ENCODE measurements around the gene OXCT2.
"Not testable (repeated sequence)": the region's sequence is repeated elsewhere in the genome, so short reads cannot be mapped to it uniquely, and the experiment has no call there.

Gene OXCT2

DNA sequence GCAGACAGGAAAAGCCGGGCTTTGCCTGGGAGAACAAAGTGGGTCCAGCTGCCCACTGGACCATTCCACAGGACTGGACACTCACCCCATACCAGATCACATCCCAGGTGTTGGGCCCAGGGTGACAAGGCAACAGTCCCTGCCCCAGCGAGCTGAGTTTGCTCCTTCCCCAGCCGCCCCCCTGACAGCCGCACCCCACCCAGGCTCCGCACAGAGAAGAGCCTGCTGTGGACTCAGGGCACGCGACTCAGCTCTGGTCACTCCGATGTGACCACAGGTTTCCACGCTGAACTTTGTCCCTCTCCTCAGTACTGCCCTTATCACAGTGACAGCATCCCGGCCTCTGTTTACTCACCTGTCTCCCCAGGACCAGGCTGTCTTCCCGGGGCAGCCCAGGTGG is 16.3 kb upstream of the OXCT2 start:
- DNase-seq (ENCODE audit: low spot score), result no peak

- not testable (repeated sequence) for DNase-seq (ENCODE audit: low spot score)
Observed at GRCh38 chr1:39787108-39787375, 15.9 kb upstream of the OXCT2 start.

GRCh38 chr1:39786303-39787107 is 15.4 kb upstream of the OXCT2 start:
- not testable (repeated sequence) for DNase-seq (ENCODE audit: low spot score)

GRCh38 chr1:39782685-39783084 is 11.5 kb upstream of the OXCT2 start:
- DNase-seq (ENCODE audit: low spot score), result not testable (repeated sequence)

DNA sequence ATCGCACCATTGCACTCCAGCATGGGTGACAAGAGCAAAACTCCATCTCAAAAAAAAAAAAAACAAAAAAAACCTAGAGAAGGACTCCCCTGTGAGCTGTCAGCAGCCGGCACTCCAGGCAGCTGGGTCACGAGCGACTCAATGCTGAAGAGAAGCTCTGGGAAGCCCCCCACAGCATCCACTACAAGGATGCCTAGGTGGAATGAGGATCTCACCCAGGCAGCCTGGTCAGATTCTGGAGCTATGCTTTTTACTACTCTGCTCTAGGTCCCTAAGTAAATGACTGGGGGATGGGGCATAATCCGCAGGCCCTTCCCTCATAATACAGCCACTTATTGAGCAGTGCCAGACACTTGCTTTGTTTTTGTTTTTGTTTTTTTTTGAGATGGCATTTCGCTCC is 11.0 kb upstream of the OXCT2 start:
- DNase-seq (ENCODE audit: low spot score), result no peak

DNA sequence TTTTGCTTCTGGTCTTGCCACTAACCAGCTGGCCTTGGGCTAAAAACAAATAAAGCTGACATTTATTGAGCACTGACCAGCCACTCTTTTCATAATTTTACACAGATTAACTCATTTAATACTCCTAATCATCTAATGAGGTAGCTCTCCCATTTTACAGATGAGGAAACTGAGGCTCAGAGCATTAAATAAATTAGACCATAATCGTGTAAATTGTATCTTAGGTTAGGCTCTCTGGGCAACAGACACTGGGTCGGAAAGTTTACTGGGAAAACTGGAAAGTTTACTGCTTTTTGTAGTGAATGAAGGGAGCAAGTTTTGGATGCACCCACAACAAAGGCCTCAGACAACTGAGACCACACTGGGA is 10.2 kb upstream of the OXCT2 start:
- DNase-seq (ENCODE audit: low spot score), result no peak

- no peak for DNase-seq (ENCODE audit: low spot score)
Observed at GRCh38 chr1:39779821-39780220, 8.7 kb upstream of the OXCT2 start.

DNA sequence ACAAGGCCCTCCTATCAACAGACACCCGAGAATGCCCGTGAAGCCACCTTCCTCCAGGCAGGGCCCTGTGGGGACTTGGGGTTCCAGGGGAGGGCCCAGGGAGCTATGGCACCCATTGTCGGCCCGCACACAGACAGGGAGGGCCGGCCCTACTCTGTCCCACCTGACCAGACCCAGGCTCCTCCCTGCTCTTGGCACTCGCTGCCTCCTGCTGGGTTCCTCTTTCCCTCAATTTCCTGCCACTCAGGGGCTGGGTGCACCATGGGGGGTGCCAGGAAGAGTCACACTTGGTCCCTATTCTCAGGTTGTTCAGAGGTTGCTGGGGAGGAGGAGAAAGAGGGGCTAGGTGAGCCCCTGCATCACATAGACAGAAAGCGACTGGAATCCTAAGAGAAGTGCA is 8.0 kb upstream of the OXCT2 start:
- no peak for DNase-seq (ENCODE audit: low spot score)

- DNase-seq (ENCODE audit: low spot score), result not testable (repeated sequence)
Observed at GRCh38 chr1:39778463-39779099, 7.4 kb upstream of the OXCT2 start.

- not testable (repeated sequence) for DNase-seq (ENCODE audit: low spot score)
Observed at GRCh38 chr1:39777896-39778295, 6.7 kb upstream of the OXCT2 start.

- DNase-seq (ENCODE audit: low spot score), result no peak
Observed at GRCh38 chr1:39777306-39777705, 6.2 kb upstream of the OXCT2 start.

- no peak for DNase-seq (ENCODE audit: low spot score)
Observed at GRCh38 chr1:39776886-39777285, 5.7 kb upstream of the OXCT2 start.

DNA sequence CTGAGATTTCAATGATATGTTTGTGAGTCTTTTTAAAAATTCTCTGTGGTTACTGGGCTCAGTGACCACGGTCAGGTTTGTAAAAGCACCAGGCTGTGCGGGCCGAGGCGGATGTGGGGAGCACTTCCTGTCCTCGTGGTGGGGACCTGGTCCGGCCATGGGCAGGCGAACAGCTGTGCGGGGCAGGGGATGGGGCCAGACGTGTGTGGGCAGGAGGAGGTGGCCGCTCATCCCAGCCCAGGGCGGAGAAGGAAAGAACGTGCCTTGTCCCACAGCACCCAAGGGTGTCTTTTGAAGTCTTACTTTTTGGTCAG is 5.2 kb upstream of the OXCT2 start:
- no peak for DNase-seq (ENCODE audit: low spot score)

GRCh38 chr1:39775676-39776399 is 4.7 kb upstream of the OXCT2 start:
- DNase-seq (ENCODE audit: low spot score), result not testable (repeated sequence)

DNA sequence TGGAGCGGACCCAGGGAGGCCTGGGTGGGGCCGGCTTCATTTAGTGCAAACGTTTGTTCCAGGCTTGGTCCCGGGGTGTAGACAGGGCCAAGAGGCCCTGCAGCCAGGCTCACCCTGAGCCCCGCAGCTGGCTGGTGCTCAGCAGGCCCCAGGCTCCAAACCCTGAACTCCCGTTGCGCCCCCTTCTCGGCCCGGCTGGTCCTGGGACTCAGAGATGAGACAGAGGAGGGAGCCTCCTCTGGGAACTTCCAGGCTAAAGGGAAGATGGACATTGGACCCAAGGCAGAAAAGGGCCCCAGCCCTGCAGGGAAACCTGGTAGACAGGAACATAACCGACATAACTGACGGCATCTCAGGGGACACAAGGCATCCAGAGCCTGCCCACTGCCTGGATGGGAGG is 4.0 kb upstream of the OXCT2 start:
- not testable (repeated sequence) for DNase-seq (ENCODE audit: low spot score)

DNA sequence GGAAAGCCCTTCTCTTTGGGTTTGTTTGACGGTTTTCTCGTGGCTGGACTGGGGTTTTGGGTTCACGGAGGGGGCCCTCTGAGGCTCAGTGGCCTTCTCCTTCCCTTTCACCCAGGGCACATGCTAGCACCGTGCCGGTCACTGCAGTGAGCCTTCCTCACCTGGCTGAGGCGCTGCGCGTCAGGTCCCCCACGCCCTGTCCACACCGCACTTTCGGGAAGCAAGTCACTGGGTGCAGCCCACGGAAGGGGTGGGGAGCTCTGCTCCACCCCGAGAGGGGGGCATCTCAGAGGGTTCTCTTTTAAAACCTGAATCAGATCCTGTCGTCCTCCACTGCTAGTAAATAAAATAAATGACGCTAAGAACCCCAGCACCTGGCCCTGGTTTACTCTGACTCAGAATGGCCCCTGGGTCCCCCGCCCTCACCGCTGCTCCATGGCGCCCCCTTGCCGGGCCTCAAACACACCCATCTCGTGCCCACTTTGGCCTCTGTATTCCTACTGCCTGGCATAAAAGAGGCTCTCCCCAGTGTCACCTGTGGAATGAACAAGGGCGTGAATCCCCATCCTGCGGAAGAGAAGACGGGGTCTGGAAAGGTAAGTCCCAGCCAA is 2.3 kb upstream of the OXCT2 start:
- DNase-seq (ENCODE audit: low spot score), result not testable (repeated sequence)

GRCh38 chr1:39770100-39771021 is 787 bp downstream of the OXCT2 start:
- not testable (repeated sequence) for DNase-seq (ENCODE audit: low spot score)

DNA sequence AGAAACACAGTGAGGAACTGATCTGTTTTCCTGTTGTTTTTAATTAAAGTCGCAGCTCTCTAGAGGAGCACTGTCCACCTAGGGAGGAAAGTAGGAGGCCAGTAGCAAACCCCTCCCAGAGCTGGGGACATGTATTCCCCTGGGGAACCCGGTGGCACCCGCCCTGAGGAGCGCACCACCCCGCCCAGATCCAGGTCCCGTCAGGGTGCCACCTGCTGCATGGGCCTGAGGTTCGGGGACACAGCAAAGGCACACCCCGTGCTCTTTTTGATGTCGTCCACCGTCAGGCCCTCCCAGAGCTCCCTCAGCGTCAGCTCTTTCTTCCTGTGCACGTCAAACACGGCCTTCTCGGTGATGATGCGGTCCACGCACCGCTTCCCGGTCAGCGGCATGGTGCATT is 1.6 kb downstream of the OXCT2 start:
- DNase-seq (ENCODE audit: low spot score), result not testable (repeated sequence)

DNA sequence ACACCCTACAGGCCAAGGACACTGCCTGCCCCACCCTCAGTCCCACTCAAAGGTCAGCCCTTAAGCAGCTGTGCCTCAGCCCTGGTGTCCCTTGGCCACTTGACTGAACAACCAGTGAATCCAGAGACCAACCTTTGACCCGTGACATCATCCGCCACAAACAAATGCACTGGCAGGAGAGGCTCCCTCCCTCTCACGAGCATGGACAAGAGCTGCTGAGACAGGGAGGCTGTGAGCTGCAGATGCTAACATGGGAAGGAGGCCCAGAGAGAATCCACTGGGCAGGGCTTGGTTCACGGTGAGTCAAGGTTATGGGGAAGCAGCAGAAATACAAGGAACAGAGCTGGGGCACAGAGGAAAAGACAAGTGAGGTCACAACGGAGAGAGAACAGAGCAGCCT is 4.7 kb downstream of the OXCT2 start:
- not testable (repeated sequence) for DNase-seq (ENCODE audit: low spot score)

GRCh38 chr1:39764512-39764911 is 6.6 kb downstream of the OXCT2 start:
- not testable (repeated sequence) for DNase-seq (ENCODE audit: low spot score)

DNA sequence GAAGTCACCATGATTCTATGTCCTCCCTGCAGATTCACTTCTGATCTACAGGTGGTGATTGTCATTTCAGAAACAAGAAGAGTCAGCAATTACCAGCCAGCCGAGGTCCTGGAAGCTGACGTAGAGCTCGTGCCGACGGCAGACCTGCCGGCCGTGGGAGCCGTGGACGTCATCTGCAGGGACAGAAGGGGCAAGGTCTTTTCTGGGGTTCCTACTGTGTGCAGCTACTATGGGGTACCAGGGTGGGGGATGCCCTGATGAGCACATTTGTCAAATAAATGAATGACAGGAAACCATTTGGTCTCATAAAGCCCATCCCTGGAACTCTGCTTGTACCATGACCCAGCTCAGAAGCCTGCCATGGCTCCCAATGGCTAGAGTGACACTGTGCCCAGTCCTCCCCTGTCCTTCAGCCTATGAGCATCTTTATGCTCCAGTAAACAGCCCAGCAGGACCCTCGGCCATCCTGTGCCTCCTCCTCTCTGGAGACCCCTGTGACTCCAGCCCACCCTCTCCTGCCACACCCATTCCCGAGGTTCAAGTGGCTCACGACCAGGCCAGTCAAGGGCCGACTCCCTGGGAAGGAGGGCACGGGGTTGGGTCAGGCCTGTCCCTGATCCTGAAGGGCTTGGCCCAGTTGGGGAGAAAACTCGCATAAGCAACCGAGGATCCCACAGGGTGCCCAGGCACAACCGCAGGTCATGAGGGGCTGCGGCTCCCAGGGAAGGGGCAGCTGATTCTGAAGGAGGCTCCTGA is 7.4 kb downstream of the OXCT2 start:
- not testable (repeated sequence) for DNase-seq (ENCODE audit: low spot score)

All from CD4-positive, alpha-beta T cell treated with Interleukin-6 at 100 ng/mL for 8 hours (primary cell).